Measurements from ENCODE around the gene KRTAP5-8. TPM values are rescaled to one million over a fixed set of nuclear protein-coding genes. Genes with fewer than 3 reads are reported as not detected.
"Not testable (repeated sequence)": the region's sequence is repeated elsewhere in the genome, so short reads cannot be mapped to it uniquely, and the experiment has no call there.

KRTAP5-8 gene
- total and polyA plus RNA-seq, 12 donors: 0.28 TPM; not detected in 11

- Histone ChIP-seq H3K27me3 (no peaks in the 10 kb centered on the region), H3K27ac (no peak overlapping the region), H3K9me3 (replicated peaks in 1 of 3) (no peaks in the 10 kb centered on the region), H3K36me3 (replicated peaks in 1 of 2) (no peaks in the 10 kb centered on the region), H3K4me1 (replicated peaks in 1 of 2) (no peaks in the 10 kb centered on the region), H3K4me3 (no peak overlapping the region)
- WGBS, 4 donors: 85 to 98% (median 94%) methylated on average over 14 to 55 of the region's 55 CpGs
- TF ChIP-seq CTCF (IDR thresholded peaks at IDR 0.05) (no peak), POLR2A (IDR thresholded peaks at IDR 0.05) (no peak)
- DNase-seq: peak in 1 of 7 donors; percentile 15
- intact Hi-C loops (cut with DNase I): no loop called here
Measured at GRCh38 chr11:71518506-71519471, 19.0 kb upstream of the KRTAP5-8 start.

GRCh38 chr11:71519546-71519945 is 18.3 kb upstream of the KRTAP5-8 start:
- Histone ChIP-seq H3K9me3 (replicated peaks in 1 of 3) (no peaks in the 10 kb centered on the region), H3K4me1 (replicated peaks in 1 of 2) (no peaks in the 10 kb centered on the region), H3K27me3 (no peaks in the 10 kb centered on the region), H3K4me3 (no peak overlapping the region), H3K36me3 (replicated peaks in 1 of 2) (no peaks in the 10 kb centered on the region), H3K27ac (no peak overlapping the region)
- 74 to 80% (median 76%) methylated on average over 10 of the region's 10 CpGs for WGBS, 4 donors
- no peak for TF ChIP-seq POLR2A (IDR thresholded peaks at IDR 0.05)
- TF ChIP-seq CTCF (IDR thresholded peaks at IDR 0.05): no peak
- no peak for DNase-seq
- intact Hi-C loops (cut with DNase I): no loop called here

GRCh38 chr11:71525188-71525937 is 12.5 kb upstream of the KRTAP5-8 start:
- no peak for DNase-seq
- WGBS, 4 donors: 62 to 82% (median 78%) methylated on average over 3 of the region's 3 CpGs
- no peak for TF ChIP-seq POLR2A (IDR thresholded peaks at IDR 0.05)
- no peak for TF ChIP-seq CTCF (IDR thresholded peaks at IDR 0.05)
- no peaks in the 10 kb centered on the region for H3K27me3 ChIP-seq
- H3K9me3 ChIP-seq (replicated peaks in 1 of 3): no peaks in the 10 kb centered on the region
- no peak overlapping the region for H3K27ac ChIP-seq
- intact Hi-C loops (cut with DNase I): no loop called here
- H3K4me1 ChIP-seq (replicated peaks in 1 of 2): no peaks in the 10 kb centered on the region
- no peak overlapping the region for H3K4me3 ChIP-seq
- no peaks in the 10 kb centered on the region for H3K36me3 ChIP-seq (replicated peaks in 1 of 2)

- intact Hi-C loops (cut with DNase I): no loop called here
- TF ChIP-seq CTCF (IDR thresholded peaks at IDR 0.05) (no peak), POLR2A (IDR thresholded peaks at IDR 0.05) (no peak)
- no peak overlapping the region for H3K27ac ChIP-seq
- H3K4me3 ChIP-seq: no peak overlapping the region
- no peaks in the 10 kb centered on the region for H3K27me3 ChIP-seq
- 78 to 92% (median 83%) methylated on average over 1 to 2 of the region's 2 CpGs for WGBS, 4 donors
- no peaks in the 10 kb centered on the region for H3K36me3 ChIP-seq (replicated peaks in 1 of 2)
- no peaks in the 10 kb centered on the region for H3K4me1 ChIP-seq (replicated peaks in 1 of 2)
- peak in 1 of 7 donors; percentile 3 for DNase-seq
- no peaks in the 10 kb centered on the region for H3K9me3 ChIP-seq (replicated peaks in 1 of 3)
Measured at GRCh38 chr11:71525938-71526495, 11.8 kb upstream of the KRTAP5-8 start.

- WGBS, 4 donors: 62 to 65% (median 64%) methylated on average over 5 to 10 of the region's 10 CpGs
- not testable (repeated sequence) for H3K36me3 ChIP-seq (replicated peaks in 1 of 2); DNase-seq
Measured at GRCh38 chr11:71526796-71527575, 10.8 kb upstream of the KRTAP5-8 start, which contains the start of gene KRTAP5-7. Gene KRTAP5-7, plus strand, starts transcription at chr11:71527267. Its CDS starts 34 bp downstream, at chr11:71527301.

More at GRCh38 chr11:71526796-71527575, 10.8 kb upstream of the KRTAP5-8 start, which contains the start of gene KRTAP5-7:
- intact Hi-C loops (cut with DNase I); H3K4me3 ChIP-seq; H3K9me3 ChIP-seq (replicated peaks in 1 of 3); H3K27me3 ChIP-seq; H3K27ac ChIP-seq; H3K4me1 ChIP-seq (replicated peaks in 1 of 2): not testable (repeated sequence)

Measured in adrenal gland (tissue), 12 donors.